ENCODE data around the gene KLK8.

- TF ChIP-seq POLR2AphosphoS5 (IDR thresholded peaks at IDR 0.05; ENCODE audit: borderline replicate concordance, low read depth, low read length) (no peak), EZH2 (IDR thresholded peaks at IDR 0.05) (no peak), FOXP2 (optimal IDR thresholded peaks at IDR 0.05; ENCODE audit: control extremely low read depth, extremely low read length, insufficient read depth) (no peak)
Measured at GRCh38 chr19:50994129-50994528, 7.3 kb downstream of the KLK8 start.

Data from SK-N-MC (cell line).